Tibial artery (tissue), 4 donors: ENCODE results near the gene SH3RF3.

ENCODE experiments used
- DNase-seq, 2 donors: peaks; one replicate each; pipeline ENCODE4 v3.0.0-alpha.2; 2019
- H3K27ac ChIP-seq, 2 donors: fragments of 200-600 bp; sonication (generic) in 1 of 2; 1 replicate in 1 of 2; 2 replicates in 1 of 2; pipeline ENCODE4 v1.5.1; 2018 to 2019; ENCODE audit warnings: mild to moderate bottlenecking in 1 of 2
- H3K27me3 ChIP-seq, 2 donors: fragments of 200-600 bp; sonication (generic) in 1 of 2; one replicate each; pipeline versions ENCODE4 v1.5.1 to v1.6.0; 2016 to 2019
- H3K36me3 ChIP-seq, 3 donors: fragments of 200-600 bp; sonication (generic) in 2 of 3; one replicate each; pipeline ENCODE4 v1.5.1; 2016 to 2019; ENCODE audit warnings: mild to moderate bottlenecking in 2 of 3
- H3K4me1 ChIP-seq, 4 donors: fragments of 200-600 bp; sonication (generic) in 2 of 4; 1 replicate in 3 of 4; 2 replicates in 1 of 4; pipeline ENCODE4 v1.5.1; 2016 to 2019
- H3K4me3 ChIP-seq, 2 donors: fragments of 200-600 bp; sonication (generic) in 1 of 2; 1 replicate in 1 of 2; 2 replicates in 1 of 2; pipeline ENCODE4 v1.5.1; 2018 to 2019; ENCODE audit warnings: mild to moderate bottlenecking in 2 of 2
- H3K9me3 ChIP-seq, 3 donors: fragments of 200-600 bp; sonication (generic) in 1 of 3; one replicate each; pipeline ENCODE4 v1.5.1; 2016 to 2019
- CTCF ChIP-seq, 2 experiments: fragments of 200-600 bp in 1 of 2; fragments of 450-650 bp in 1 of 2; IDR thresholded peaks; one replicate each; pipeline ENCODE4 v1.5.1; 2017 to 2019; ENCODE audit warnings: antibody characterized with exemption in 2 of 2, mild to moderate bottlenecking in 1 of 2, moderate library complexity in 1 of 2
- intact Hi-C: fragments of 100-400 bp; cut with DNase I; formaldehyde crosslinking; loops from one replicate; pipeline ENCODE4 v1.15.0; 2023; ENCODE audit warnings: low total_unique reads

The SH3RF3 gene

GRCh38 chr2:109205447-109205846 is 76.4 kb downstream of the SH3RF3 start:
- H3K36me3 ChIP-seq = no peaks in the 10 kb centered on the region
- TF ChIP-seq CTCF (IDR thresholded peaks at IDR 0.05) = no peak
- H3K27me3 ChIP-seq = no peaks in the 10 kb centered on the region
- no peak overlapping the region for H3K27ac ChIP-seq
- peaks cover 0 to 5% (median 3%) of the 10 kb centered on the region in 3 donors for H3K9me3 ChIP-seq
- peak in 1 of 2 donors; percentile 21 for DNase-seq
- H3K4me3 ChIP-seq = no peak overlapping the region
- intact Hi-C loops = no loop called here
- peaks cover 0 to 47% (median 37%) of the 10 kb centered on the region in 4 donors for H3K4me1 ChIP-seq

GRCh38 chr2:109206569-109207146 is 77.7 kb downstream of the SH3RF3 start:
- no peak for TF ChIP-seq CTCF (IDR thresholded peaks at IDR 0.05)
- intact Hi-C loops = no loop called here
- Histone ChIP-seq H3K36me3 (no peaks in the 10 kb centered on the region), H3K9me3 (peaks cover 0 to 5% (median 3%) of the 10 kb centered on the region in 3 donors), H3K4me3 (no peak overlapping the region), H3K27ac (no peak overlapping the region), H3K4me1 (peaks cover 0 to 49% (median 38%) of the 10 kb centered on the region in 4 donors), H3K27me3 (no peaks in the 10 kb centered on the region)
- no peak for DNase-seq

GRCh38 chr2:109207176-109207575 is 78.2 kb downstream of the SH3RF3 start:
- Histone ChIP-seq H3K4me1 (peaks cover 0 to 46% (median 33%) of the 10 kb centered on the region in 4 donors), H3K36me3 (no peaks in the 10 kb centered on the region), H3K27me3 (no peaks in the 10 kb centered on the region), H3K27ac (no peak overlapping the region), H3K9me3 (peaks cover 0 to 5% (median 3%) of the 10 kb centered on the region in 3 donors), H3K4me3 (no peak overlapping the region)
- TF ChIP-seq CTCF (IDR thresholded peaks at IDR 0.05) = no peak
- DNase-seq = no peak
- intact Hi-C loops = no loop called here

DNA sequence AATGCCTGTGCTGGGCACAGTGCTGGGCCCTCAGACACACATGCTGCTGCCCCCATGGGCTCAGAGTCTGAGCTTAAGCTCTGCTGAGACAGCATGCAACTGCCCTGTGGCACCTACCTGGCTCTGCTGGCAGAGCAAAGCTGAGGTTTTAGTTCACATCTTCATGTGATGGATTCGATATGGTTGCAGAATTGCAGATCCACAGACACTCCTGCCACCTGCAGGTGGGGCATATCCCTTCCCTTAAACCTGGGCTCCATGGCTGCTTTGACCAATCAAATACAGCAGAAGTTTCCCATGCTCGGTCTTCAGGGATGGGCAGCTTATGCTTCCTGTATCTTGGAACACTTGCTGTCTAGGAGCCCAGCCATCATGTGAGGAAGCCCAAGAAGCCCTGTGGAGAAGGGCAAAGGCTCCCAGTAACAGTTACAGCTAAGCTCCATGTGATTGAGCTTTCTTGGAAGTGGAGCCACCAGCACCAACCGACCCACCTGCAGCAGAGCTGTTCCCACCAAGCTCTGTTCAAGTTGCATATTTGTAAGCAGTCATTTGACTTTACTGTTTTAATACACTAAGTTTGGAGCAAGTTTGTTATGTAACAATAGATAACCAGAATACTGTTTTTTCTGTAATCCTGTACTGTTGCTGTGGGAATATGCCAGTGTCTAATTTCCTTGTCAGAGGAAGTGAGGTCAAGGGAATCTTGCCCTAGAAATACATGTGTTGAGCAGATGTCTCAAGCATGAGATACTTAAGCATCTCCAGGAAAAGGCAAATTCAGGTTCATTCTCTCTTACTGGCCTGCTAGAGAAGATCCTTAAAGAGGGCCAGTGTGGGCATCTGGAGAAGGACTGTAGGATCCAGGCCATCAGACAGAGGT is 79.3 kb downstream of the SH3RF3 start:
- peaks cover 0 to 44% (median 30%) of the 10 kb centered on the region in 4 donors for H3K4me1 ChIP-seq
- TF ChIP-seq CTCF (IDR thresholded peaks at IDR 0.05) = no peak
- no peak overlapping the region for H3K4me3 ChIP-seq
- no peaks in the 10 kb centered on the region for H3K27me3 ChIP-seq
- peak overlapping the region in 1 of 2 donors; percentile 59 for H3K27ac ChIP-seq
- H3K9me3 ChIP-seq = peaks cover 0 to 5% (median 3%) of the 10 kb centered on the region in 3 donors
- intact Hi-C loops = no loop called here
- no peak for DNase-seq
- H3K36me3 ChIP-seq = no peaks in the 10 kb centered on the region

DNA sequence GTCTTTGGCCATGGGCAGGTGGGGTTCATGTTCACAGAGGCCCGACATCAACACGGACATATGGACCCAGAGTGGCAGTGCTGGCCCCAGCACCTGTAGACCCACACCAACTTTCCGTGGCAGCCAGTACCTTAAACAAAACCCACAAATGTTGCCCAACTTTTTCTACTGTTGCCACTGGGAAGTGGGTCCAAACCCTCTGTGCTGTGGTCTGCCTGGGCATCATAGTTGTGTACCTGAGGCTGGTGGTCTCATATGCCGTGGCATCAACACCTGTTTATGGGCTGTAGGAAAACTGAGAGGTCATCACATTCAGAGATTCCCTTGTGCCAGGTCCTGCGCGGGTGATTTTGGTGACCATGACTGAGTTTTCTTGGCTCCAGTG is 79.9 kb downstream of the SH3RF3 start:
- Histone ChIP-seq H3K27ac (peak overlapping the region; percentile 32 to 59), H3K4me3 (no peak overlapping the region), H3K36me3 (no peaks in the 10 kb centered on the region), H3K9me3 (peaks cover 0 to 5% (median 3%) of the 10 kb centered on the region in 3 donors), H3K4me1 (peaks cover 0 to 50% (median 34%) of the 10 kb centered on the region in 4 donors), H3K27me3 (no peaks in the 10 kb centered on the region)
- no peak for DNase-seq
- TF ChIP-seq CTCF (IDR thresholded peaks at IDR 0.05) = no peak
- intact Hi-C loops = no loop called here
